ENCODE data around the gene ACTRT1. TPM values are rescaled to one million over a fixed set of nuclear protein-coding genes. Genes with fewer than 3 reads are reported as not detected.

The ACTRT1 gene
- total RNA-seq (not detected), polyA plus RNA-seq (not detected)
- long read RNA-seq, donor 1: 0 reads
- long read RNA-seq, donor 2: 0 reads
- long read RNA-seq, donor 3: 0 reads

- intact Hi-C loops (cut with DNase I): no loop called here
- TF ChIP-seq, protein P1, sequence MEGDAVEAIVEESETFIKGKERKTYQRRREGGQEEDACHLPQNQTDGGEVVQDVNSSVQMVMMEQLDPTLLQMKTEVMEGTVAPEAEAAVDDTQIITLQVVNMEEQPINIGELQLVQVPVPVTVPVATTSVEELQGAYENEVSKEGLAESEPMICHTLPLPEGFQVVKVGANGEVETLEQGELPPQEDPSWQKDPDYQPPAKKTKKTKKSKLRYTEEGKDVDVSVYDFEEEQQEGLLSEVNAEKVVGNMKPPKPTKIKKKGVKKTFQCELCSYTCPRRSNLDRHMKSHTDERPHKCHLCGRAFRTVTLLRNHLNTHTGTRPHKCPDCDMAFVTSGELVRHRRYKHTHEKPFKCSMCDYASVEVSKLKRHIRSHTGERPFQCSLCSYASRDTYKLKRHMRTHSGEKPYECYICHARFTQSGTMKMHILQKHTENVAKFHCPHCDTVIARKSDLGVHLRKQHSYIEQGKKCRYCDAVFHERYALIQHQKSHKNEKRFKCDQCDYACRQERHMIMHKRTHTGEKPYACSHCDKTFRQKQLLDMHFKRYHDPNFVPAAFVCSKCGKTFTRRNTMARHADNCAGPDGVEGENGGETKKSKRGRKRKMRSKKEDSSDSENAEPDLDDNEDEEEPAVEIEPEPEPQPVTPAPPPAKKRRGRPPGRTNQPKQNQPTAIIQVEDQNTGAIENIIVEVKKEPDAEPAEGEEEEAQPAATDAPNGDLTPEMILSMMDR (IDR thresholded peaks at IDR 0.05): no peak
- TF ChIP-seq POLR2A (IDR thresholded peaks at IDR 0.05): no peak
- DNase-seq (no peak), ATAC-seq (no peak)
- H3K36me3 ChIP-seq: no peaks in the 10 kb centered on the region
- H3K27ac ChIP-seq: no peak within 1 kb of the TSS
- H3K4me1 ChIP-seq: no peaks in the 10 kb centered on the region
- no peak within 1 kb of the TSS for H3K4me3 ChIP-seq
- 29 to 50% (median 32%) methylated on average over 1 of the region's 1 CpG for WGBS, 4 donors
- H3K9me3 ChIP-seq: no peaks in the 10 kb centered on the region
- H3K27me3 ChIP-seq: no peaks in the 10 kb centered on the region
Measured at GRCh38 chrX:128052303-128052702, at the start of gene ACTRT1. Gene ACTRT1 (minus strand): TSS chrX:128052403. CDS start chrX:128052206, 197 bp downstream.

- intact Hi-C loops (cut with DNase I): no loop called here
- no peak for DNase-seq
- no peak for TF ChIP-seq POLR2A (IDR thresholded peaks at IDR 0.05)
- TF ChIP-seq, protein P1 (IDR thresholded peaks at IDR 0.05): no peak
- WGBS, 4 donors: 45 to 61% (median 56%) methylated on average over 2 of the region's 2 CpGs
- Histone ChIP-seq H3K27ac (no peak overlapping the region), H3K36me3 (no peaks in the 10 kb centered on the region), H3K4me1 (no peaks in the 10 kb centered on the region), H3K4me3 (no peak overlapping the region), H3K27me3 (no peaks in the 10 kb centered on the region), H3K9me3 (no peaks in the 10 kb centered on the region)
- no peak for ATAC-seq
Measured at GRCh38 chrX:128078545-128078944, 26.3 kb upstream of the ACTRT1 start.

DNA sequence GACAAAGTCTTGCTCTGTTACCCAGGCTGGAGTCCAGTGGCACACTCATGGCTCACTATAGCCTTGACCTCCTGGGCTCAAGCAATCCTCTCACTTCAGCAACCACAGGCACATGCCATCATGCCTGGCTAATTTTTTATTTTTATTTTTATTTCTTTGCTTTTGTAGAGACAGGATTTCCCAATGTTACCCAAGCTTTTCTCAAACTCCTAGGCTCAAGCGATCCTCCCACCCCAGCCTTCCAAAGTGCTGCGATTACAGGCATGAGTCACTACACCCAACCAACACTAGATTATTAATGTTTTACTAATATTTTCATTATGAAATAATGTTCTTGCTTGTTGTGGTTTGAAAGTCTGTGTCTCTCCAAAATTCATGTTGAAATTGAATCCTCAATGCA, 5.2 kb upstream of the ACTRT1 start:
- no peak for DNase-seq
- Histone ChIP-seq H3K9me3 (peaks cover 0 to under 1% (median 0%) of the 10 kb centered on the region in 12 donors), H3K27me3 (no peaks in the 10 kb centered on the region)

GRCh38 chrX:128051526-128051925, 677 bp downstream of the ACTRT1 start:
- ATAC-seq: no peak
- no peak for TF ChIP-seq POLR2A (IDR thresholded peaks at IDR 0.05)
- TF ChIP-seq, protein P1 (IDR thresholded peaks at IDR 0.05): no peak
- no peak overlapping the region for H3K27ac ChIP-seq
- no peak for DNase-seq
- no peaks in the 10 kb centered on the region for H3K27me3 ChIP-seq
- no peaks in the 10 kb centered on the region for H3K9me3 ChIP-seq
- H3K36me3 ChIP-seq: no peaks in the 10 kb centered on the region
- intact Hi-C loops (cut with DNase I): no loop called here
- no peaks in the 10 kb centered on the region for H3K4me1 ChIP-seq
- WGBS, 4 donors: 73 to 88% (median 81%) methylated on average over 6 to 10 of the region's 10 CpGs
- no peak overlapping the region for H3K4me3 ChIP-seq

More for the DNA sequence above, 5.2 kb upstream of the ACTRT1 start:
- no peak overlapping the region for H3K4me3 ChIP-seq
- H3K27ac ChIP-seq: no peak overlapping the region
- no peak for TF ChIP-seq POLR2A (IDR thresholded peaks at IDR 0.05)
- TF ChIP-seq, protein P1 (IDR thresholded peaks at IDR 0.05): no peak
- no peak for ATAC-seq
- H3K4me1 ChIP-seq: no peaks in the 10 kb centered on the region
- no peaks in the 10 kb centered on the region for H3K36me3 ChIP-seq
- intact Hi-C loops (cut with DNase I): no loop called here
- WGBS, 4 donors: 89 to 95% (median 92%) methylated on average over 2 of the region's 2 CpGs
